Endometrial microvascular endothelial cells (primary cell): ENCODE data around the gene MSS51. TPM values are rescaled to one million over a fixed set of nuclear protein-coding genes. Genes with fewer than 3 reads are reported as not detected.

Experiments used
- total RNA-seq: library from RNA; depleted of rRNA; stranded (reverse); fragments of >200 nt; gene quantifications from one replicate; pipeline ENCODE4 v1.2.3, GENCODE V29; 2015; ENCODE audit errors: inconsistent ontology term

Gene MSS51
- total RNA-seq, 1 donor from 2014 or later, result 0.37 TPM

Other genes with a start within 250 kb of the MSS51 start
- 63.9 TPM for gene DNAJC9, start 186.3 kb downstream of the MSS51 start, total RNA-seq
- 74.1 TPM for gene MRPS16, start 180.9 kb downstream of the MSS51 start, total RNA-seq
- gene CFAP70, start 74.7 kb downstream of the MSS51 start, total RNA-seq, result not detected
- 120 TPM for gene ANXA7, start 19.5 kb downstream of the MSS51 start, total RNA-seq
- gene PPP3CB, start 62.5 kb upstream of the MSS51 start, total RNA-seq, result 18.8 TPM
- gene USP54, start 157.8 kb upstream of the MSS51 start, total RNA-seq, result 6.9 TPM
- not detected for gene MYOZ1, start 207.9 kb upstream of the MSS51 start, total RNA-seq
- gene SYNPO2L, start 222.5 kb upstream of the MSS51 start, total RNA-seq, result not detected